Breast epithelium (tissue), 3 donors: Measurements from ENCODE around the gene IGDCC3.

Experiments used
- POLR2A ChIP-seq: fragments of 450-650 bp; IDR thresholded peaks from one replicate; pipeline ENCODE4 v1.6.1; 2016; ENCODE audit warnings: antibody characterized with exemption, mild to moderate bottlenecking, moderate library complexity
- POLR2AphosphoS5 ChIP-seq, 3 donors: sonication (generic); formaldehyde crosslinking; IDR thresholded peaks; one replicate each; pipeline ENCODE4 v1.6.1; 2017; ENCODE audit warnings: antibody characterized with exemption in 3 of 3
- TF ChIP-seq, protein P1 (sequence below), 3 donors: fragments of 450-650 bp; IDR thresholded peaks; one replicate each; pipeline ENCODE4 v1.5.1; 2016 to 2017; ENCODE audit warnings: antibody characterized with exemption in 3 of 3, mild to moderate bottlenecking in 3 of 3, moderate library complexity in 3 of 3

DNA sequence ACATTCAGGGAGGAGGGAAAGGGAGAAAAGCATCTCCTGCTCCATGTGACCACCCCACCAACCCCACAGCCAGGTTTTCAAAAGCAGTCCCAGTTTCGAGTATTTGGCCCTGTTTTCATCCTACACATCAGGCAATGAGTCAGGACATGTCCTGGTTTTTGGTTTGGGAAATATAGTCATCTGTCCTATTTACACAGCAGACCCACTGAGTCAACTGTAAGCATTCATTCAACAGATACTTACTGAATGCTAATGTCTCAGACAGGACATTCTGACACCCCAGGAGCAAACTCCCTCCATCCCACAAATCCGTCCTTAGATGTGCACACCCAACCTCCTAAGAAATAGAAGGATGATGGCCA is 32.9 kb downstream of the IGDCC3 start:
- TF ChIP-seq, protein P1, sequence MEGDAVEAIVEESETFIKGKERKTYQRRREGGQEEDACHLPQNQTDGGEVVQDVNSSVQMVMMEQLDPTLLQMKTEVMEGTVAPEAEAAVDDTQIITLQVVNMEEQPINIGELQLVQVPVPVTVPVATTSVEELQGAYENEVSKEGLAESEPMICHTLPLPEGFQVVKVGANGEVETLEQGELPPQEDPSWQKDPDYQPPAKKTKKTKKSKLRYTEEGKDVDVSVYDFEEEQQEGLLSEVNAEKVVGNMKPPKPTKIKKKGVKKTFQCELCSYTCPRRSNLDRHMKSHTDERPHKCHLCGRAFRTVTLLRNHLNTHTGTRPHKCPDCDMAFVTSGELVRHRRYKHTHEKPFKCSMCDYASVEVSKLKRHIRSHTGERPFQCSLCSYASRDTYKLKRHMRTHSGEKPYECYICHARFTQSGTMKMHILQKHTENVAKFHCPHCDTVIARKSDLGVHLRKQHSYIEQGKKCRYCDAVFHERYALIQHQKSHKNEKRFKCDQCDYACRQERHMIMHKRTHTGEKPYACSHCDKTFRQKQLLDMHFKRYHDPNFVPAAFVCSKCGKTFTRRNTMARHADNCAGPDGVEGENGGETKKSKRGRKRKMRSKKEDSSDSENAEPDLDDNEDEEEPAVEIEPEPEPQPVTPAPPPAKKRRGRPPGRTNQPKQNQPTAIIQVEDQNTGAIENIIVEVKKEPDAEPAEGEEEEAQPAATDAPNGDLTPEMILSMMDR (IDR thresholded peaks at IDR 0.05), result no peak
- TF ChIP-seq POLR2A (no peak), POLR2AphosphoS5 (IDR thresholded peaks at IDR 0.05) (no peak)
